NT2/D1 (cell line): ENCODE measurements around the gene NGF.

ENCODE experiments used
- DNase-seq: peaks from one replicate; pipeline ENCODE4 v3.0.0-alpha.2; 2011; ENCODE audit warnings: low read depth, low spot score
- H3K27me3 ChIP-seq: 2 replicates; pipeline ENCODE4 v1.6.0; 2011; ENCODE audit warnings: mild to moderate bottlenecking; ENCODE audit not compliant: insufficient read length, insufficient read depth
- H3K36me3 ChIP-seq: 2 replicates; pipeline ENCODE4 v1.6.1; 2011; ENCODE audit warnings: mild to moderate bottlenecking, low read length, mixed read lengths; ENCODE audit not compliant: insufficient read depth, insufficient read length
- H3K4me1 ChIP-seq: 2 replicates; pipeline ENCODE4 v1.5.1; 2011; ENCODE audit not compliant: insufficient read depth, insufficient read length
- H3K4me3 ChIP-seq: 2 replicates; pipeline ENCODE4 v1.5.1; 2011; ENCODE audit warnings: low read depth; ENCODE audit not compliant: insufficient read length
- H3K9ac ChIP-seq: 2 replicates; pipeline ENCODE4 v1.6.0; 2011; ENCODE audit warnings: low read depth; ENCODE audit not compliant: insufficient read length
- H3K9me3 ChIP-seq: 2 replicates; pipeline ENCODE4 v1.5.1; 2011; ENCODE audit warnings: mild to moderate bottlenecking, low read length; ENCODE audit not compliant: insufficient read depth
- SUZ12 ChIP-seq: IDR thresholded peaks from 2 replicates; pipeline ENCODE4 v1.6.1; 2011; ENCODE audit not compliant: insufficient read length, insufficient read depth; ENCODE audit errors: extremely low read depth
- YY1 ChIP-seq: IDR thresholded peaks from 2 replicates; pipeline ENCODE4 v1.6.1; 2011; ENCODE audit not compliant: insufficient read length, insufficient read depth
- ZNF274 ChIP-seq: IDR thresholded peaks from 2 replicates; pipeline ENCODE4 v1.6.1; 2011; ENCODE audit warnings: mild to moderate bottlenecking, low read depth, low read length

The NGF gene

DNA sequence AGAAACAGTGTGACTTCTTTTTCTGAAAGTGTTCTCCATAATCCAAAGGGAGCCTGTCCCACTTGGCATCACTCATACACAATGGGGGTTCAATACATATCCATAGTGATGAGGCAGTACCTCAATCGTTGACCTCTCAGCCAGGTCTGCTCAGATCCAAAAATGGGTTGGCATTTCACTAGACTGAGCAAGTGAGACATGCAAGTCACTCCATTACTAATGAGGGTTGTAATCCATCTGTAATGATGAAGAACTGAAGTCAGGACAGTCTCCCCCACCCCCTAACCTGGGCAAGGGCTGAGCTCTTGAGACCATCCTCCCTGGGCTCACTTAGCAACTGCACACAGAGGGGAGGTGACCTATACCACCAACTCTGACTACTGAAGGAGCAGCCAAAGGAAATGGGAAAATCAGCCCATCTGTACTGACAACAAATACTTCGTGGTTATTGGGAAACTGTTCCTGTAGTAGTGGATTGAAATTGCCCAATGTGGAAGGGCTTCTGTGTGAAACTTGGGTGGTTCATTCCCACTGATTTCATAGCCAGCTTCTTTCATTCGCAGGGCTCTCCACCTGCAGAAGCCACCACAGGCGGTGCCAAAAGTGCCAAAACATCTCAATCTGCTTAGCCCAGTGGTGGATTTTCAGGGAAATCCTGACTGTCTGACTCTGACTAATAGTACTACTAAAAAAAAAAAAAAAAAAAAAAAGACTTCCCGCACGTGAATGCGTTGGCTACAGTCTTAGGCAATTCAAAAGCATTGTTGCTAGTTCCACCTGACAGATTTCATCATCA, 5.0 kb downstream of the NGF start:
- Histone ChIP-seq H3K27me3 (peaks cover 12% of the 10 kb centered on the region), H3K4me1 (peaks cover 7% of the 10 kb centered on the region), H3K9me3 (no peaks in the 10 kb centered on the region), H3K36me3 (no peaks in the 10 kb centered on the region), H3K9ac (no peak overlapping the region), H3K4me3 (no peak overlapping the region)
- no peak for DNase-seq
- TF ChIP-seq SUZ12 (no peak), YY1 (no peak), ZNF274 (no peak)

DNA sequence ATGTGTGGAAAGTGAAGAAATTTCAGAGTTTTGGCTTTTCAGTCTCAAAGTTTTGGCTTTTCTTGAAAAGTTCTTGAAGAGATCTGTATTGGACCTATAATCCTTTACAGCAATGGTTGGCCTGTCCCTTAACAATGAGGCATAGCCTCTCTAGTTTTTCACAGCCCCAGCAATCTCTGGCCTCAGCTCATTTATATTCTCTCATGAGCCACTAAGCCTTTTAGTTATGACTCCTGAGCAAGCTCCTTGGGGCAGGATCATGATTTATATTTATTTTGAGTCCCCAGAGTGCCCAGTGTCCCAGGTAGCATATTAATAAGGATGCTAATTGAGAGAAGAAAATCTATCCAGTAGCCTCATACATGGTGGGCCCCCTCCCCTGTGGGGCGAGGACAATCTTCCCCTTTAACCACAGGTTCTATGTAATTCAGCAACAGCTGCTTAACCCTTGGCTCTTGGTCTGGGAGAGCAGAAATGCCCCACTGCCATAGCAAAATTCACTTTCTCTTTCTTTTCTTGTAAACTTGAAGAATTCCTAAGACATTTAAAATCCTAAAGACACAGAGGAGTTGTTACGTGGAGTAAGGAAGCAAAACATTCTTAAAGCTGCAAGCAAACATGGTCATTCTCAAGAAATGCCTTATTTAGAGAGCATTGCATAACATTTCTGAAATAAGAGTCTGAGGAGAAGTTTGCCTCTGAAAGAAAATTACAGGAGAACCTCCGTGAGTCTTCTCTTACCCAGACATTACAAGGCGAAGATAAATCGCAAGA, 6.3 kb downstream of the NGF start:
- DNase-seq, result no peak
- H3K36me3 ChIP-seq, result no peaks in the 10 kb centered on the region
- H3K27me3 ChIP-seq, result peaks cover 2% of the 10 kb centered on the region
- no peak overlapping the region for H3K4me3 ChIP-seq
- TF ChIP-seq SUZ12 (no peak), YY1 (no peak), ZNF274 (no peak)
- no peak overlapping the region for H3K9ac ChIP-seq
- peaks cover 5% of the 10 kb centered on the region for H3K4me1 ChIP-seq
- H3K9me3 ChIP-seq, result no peaks in the 10 kb centered on the region

DNA sequence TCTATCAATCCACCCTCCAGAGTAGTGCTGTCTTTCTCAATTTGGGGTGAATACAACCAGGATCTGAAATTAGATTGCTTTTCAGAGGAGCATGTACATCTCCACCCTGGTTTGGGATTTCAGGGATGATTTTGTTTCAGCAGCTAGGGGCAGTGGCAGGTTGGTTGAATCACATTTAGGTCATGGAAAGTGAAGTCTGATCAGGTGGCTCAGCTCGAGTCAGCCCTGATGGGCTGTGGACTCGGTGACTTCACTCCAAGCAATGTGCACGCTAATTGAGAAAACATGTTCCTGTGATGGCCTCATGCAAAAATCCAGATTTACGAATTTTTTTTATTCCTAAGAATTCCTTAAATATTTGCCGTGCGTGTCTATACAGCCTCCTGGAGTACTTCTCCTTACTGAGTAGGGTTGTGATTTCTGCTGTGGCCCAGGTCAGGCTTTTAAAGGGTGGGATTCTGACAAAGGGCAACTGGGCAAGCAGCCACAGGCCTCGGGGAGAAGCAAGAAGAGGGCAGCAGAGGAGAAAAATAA, 7.5 kb downstream of the NGF start:
- peaks cover 3% of the 10 kb centered on the region for H3K4me1 ChIP-seq
- no peak for DNase-seq
- H3K9ac ChIP-seq, result no peak overlapping the region
- H3K36me3 ChIP-seq, result peaks cover 3% of the 10 kb centered on the region
- TF ChIP-seq ZNF274 (no peak), SUZ12 (no peak), YY1 (no peak)
- no peak overlapping the region for H3K4me3 ChIP-seq
- H3K9me3 ChIP-seq, result no peaks in the 10 kb centered on the region
- no peaks in the 10 kb centered on the region for H3K27me3 ChIP-seq

DNA sequence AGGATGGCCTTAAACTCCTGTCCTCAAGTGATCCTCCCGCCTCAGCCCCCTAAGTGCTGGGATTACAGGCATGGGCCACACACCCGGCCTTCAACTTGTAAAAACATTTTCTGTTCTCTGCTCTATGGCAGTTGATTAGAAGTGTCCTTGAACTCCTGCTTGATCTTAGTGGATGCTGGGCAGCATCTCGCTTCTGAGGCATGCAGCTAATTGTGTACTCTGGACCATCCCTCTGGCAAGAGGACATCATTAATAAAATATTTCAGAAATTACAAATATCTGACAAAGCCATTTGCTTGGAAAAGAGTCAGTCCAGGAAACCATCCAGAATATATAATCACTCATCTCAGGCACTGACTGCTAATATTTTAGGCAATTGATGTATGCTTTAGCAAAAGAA, 8.1 kb downstream of the NGF start:
- Histone ChIP-seq H3K36me3 (peaks cover 3% of the 10 kb centered on the region), H3K4me3 (no peak overlapping the region), H3K4me1 (peaks cover 3% of the 10 kb centered on the region), H3K9ac (no peak overlapping the region), H3K9me3 (no peaks in the 10 kb centered on the region), H3K27me3 (no peaks in the 10 kb centered on the region)
- TF ChIP-seq ZNF274, result no peak
- no peak for TF ChIP-seq YY1
- TF ChIP-seq SUZ12, result no peak
- DNase-seq, result no peak

DNA sequence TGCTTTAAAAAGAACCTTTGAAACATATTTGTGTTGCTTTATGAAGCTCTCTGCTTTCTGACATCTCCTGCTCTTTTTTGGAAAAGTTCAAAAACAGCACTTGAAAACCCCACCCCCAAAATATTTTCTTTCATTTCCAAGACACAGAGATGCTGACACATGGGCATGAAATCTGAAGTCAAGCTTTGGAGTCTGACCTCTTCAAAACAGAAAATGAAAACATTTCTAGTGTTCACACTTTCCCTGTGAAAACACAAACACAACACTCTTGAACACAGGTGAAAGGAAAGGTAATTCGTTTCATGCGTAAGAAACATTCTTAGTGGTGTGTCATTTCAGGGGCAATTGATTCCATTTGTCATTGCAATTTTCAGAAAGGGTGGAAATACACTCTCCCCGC, 10.8 kb downstream of the NGF start:
- DNase-seq, result no peak
- Histone ChIP-seq H3K9ac (no peak overlapping the region), H3K4me1 (peaks cover 3% of the 10 kb centered on the region), H3K4me3 (no peak overlapping the region), H3K36me3 (peaks cover 3% of the 10 kb centered on the region), H3K9me3 (no peaks in the 10 kb centered on the region), H3K27me3 (no peaks in the 10 kb centered on the region)
- TF ChIP-seq YY1 (no peak), SUZ12 (no peak), ZNF274 (no peak)

DNA sequence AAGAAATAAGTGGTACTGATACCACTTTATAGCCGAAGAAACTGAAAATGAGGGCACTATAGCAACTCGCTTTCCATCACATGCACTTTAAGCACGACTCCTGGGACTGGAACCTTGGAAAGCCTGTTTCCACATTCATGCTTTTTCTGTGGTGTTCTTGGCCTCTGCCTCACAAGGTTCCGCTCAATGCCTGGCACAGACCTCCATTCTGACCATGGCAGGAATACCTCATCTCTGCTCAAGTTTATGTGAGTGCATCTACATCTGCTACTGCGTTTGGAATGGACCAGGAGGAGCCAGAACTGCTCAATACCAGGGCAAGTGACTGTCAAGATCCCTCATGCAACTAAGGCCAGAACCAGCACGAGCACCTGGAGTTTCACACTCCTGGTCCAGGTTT, 11.6 kb downstream of the NGF start:
- Histone ChIP-seq H3K9ac (no peak overlapping the region), H3K27me3 (no peaks in the 10 kb centered on the region), H3K9me3 (no peaks in the 10 kb centered on the region), H3K36me3 (peaks cover 3% of the 10 kb centered on the region), H3K4me1 (peaks cover 3% of the 10 kb centered on the region), H3K4me3 (no peak overlapping the region)
- TF ChIP-seq ZNF274 (no peak), SUZ12 (no peak), YY1 (no peak)
- no peak for DNase-seq

- Histone ChIP-seq H3K36me3 (peaks cover 3% of the 10 kb centered on the region), H3K9me3 (no peaks in the 10 kb centered on the region), H3K4me3 (no peak overlapping the region), H3K27me3 (no peaks in the 10 kb centered on the region), H3K4me1 (peaks cover 3% of the 10 kb centered on the region), H3K9ac (no peak overlapping the region)
- no peak for TF ChIP-seq SUZ12
- TF ChIP-seq YY1, result no peak
- no peak for TF ChIP-seq ZNF274
- no peak for DNase-seq
Measured at GRCh38 chr1:115325874-115326273, 12.2 kb downstream of the NGF start.
